ENCODE measurements around the gene RAB5A.
A peak's percentile ranks its signal among the peaks of the same experiment; 100 is the strongest.
"Not testable (repeated sequence)": the region's sequence is repeated elsewhere in the genome, so short reads cannot be mapped to it uniquely, and the experiment has no call there.

RAB5A gene

GRCh38 chr3:19948226-19948591 lies 1.3 kb downstream of the RAB5A start:
- no peak for DNase-seq (ENCODE audit: low read depth)

GRCh38 chr3:19950316-19950715 lies 3.4 kb downstream of the RAB5A start:
- DNase-seq (ENCODE audit: low read depth), result no peak

- DNase-seq (ENCODE audit: low read depth), result no peak
These were observed 7.8 kb downstream of the RAB5A start for GRCh38 chr3:19954676-19955075.

GRCh38 chr3:19957354-19957753 lies 10.5 kb downstream of the RAB5A start:
- DNase-seq (ENCODE audit: low read depth), result not testable (repeated sequence)

- DNase-seq (ENCODE audit: low read depth), result no peak
These were observed 12.6 kb downstream of the RAB5A start for GRCh38 chr3:19959505-19959904.

GRCh38 chr3:19960696-19961095 lies 13.8 kb downstream of the RAB5A start:
- no peak for DNase-seq (ENCODE audit: low read depth)

GRCh38 chr3:19961960-19962359 lies 15.1 kb downstream of the RAB5A start:
- no peak for DNase-seq (ENCODE audit: low read depth)

GRCh38 chr3:19967208-19967607 lies 20.3 kb downstream of the RAB5A start:
- no peak for DNase-seq (ENCODE audit: low read depth)

- DNase-seq (ENCODE audit: low read depth), result no peak
These were observed 20.9 kb downstream of the RAB5A start for GRCh38 chr3:19967812-19968211.

- DNase-seq (ENCODE audit: low read depth), result no peak
These were observed 23.4 kb downstream of the RAB5A start for GRCh38 chr3:19970327-19970726.

- DNase-seq (ENCODE audit: low read depth), result peak; percentile 5
These were observed 25.2 kb downstream of the RAB5A start for GRCh38 chr3:19972054-19972453.

GRCh38 chr3:19988904-19989303 lies 42.0 kb downstream of the RAB5A start:
- not testable (repeated sequence) for DNase-seq (ENCODE audit: low read depth)

GRCh38 chr3:19994796-19995195 lies 47.9 kb downstream of the RAB5A start:
- DNase-seq (ENCODE audit: low read depth), result no peak

GRCh38 chr3:19997502-19997901 lies 50.6 kb downstream of the RAB5A start:
- no peak for DNase-seq (ENCODE audit: low read depth)

- DNase-seq (ENCODE audit: low read depth), result no peak
These were observed 55.0 kb downstream of the RAB5A start for GRCh38 chr3:20001932-20002331.

GRCh38 chr3:20007960-20008359 lies 61.1 kb downstream of the RAB5A start:
- DNase-seq (ENCODE audit: low read depth), result no peak

GRCh38 chr3:20008646-20009045 lies 61.7 kb downstream of the RAB5A start:
- no peak for DNase-seq (ENCODE audit: low read depth)

GRCh38 chr3:20012164-20012563 lies 65.3 kb downstream of the RAB5A start, which contains the start of gene PP2D1:
TSS of gene PP2D1 (minus strand) at chr3:20012264. CDS start at chr3:20012072, 192 bp downstream.
- DNase-seq (ENCODE audit: low read depth), result no peak

GRCh38 chr3:20013396-20013795 lies 66.5 kb downstream of the RAB5A start:
- DNase-seq (ENCODE audit: low read depth), result no peak

- DNase-seq (ENCODE audit: low read depth), result no peak
These were observed 68.6 kb downstream of the RAB5A start for GRCh38 chr3:20015525-20015924.

GRCh38 chr3:20016076-20016475 lies 69.2 kb downstream of the RAB5A start:
- not testable (repeated sequence) for DNase-seq (ENCODE audit: low read depth)

GRCh38 chr3:20022954-20023622 lies 76.2 kb downstream of the RAB5A start:
- no peak for DNase-seq (ENCODE audit: low read depth)

GRCh38 chr3:20023623-20024405 lies 76.9 kb downstream of the RAB5A start:
- no peak for DNase-seq (ENCODE audit: low read depth)

- no peak for DNase-seq (ENCODE audit: low read depth)
These were observed 80.2 kb downstream of the RAB5A start for GRCh38 chr3:20027136-20027535.
